OCI-LY7 (cell line): ENCODE data around the gene ANKS1B. TPM values are rescaled to one million over a fixed set of nuclear protein-coding genes. Genes with fewer than 3 reads are reported as not detected.

Experiments used
- Bru-seq: library from RNA; stranded (reverse); fragments of 400-500 nt; gene quantifications from one replicate; lab custom pipeline; 2021; lab: Mats Ljungman, UMichigan
- BruChase-seq, 2 experiments: library from RNA; stranded (reverse); fragments of 400-500 nt; gene quantifications; one replicate each; lab custom pipeline; 2021; lab: Mats Ljungman, UMichigan
- BruUV-seq: library from RNA; stranded (reverse); fragments of 400-500 nt; replicated peaks from 2 replicates; lab custom pipeline; 2021; lab: Mats Ljungman, UMichigan
- CTCF ChIA-PET: fragments of 300-600 bp; sonication (Branson Sonifier 250); formaldehyde crosslinking; loops from one replicate; lab custom pipeline; 2022; ENCODE audit warnings: antibody characterized with exemption; ENCODE audit not compliant: unreplicated experiment; lab: Charles Lee
- POLR2A ChIA-PET: fragments of 300-600 bp; sonication (Branson Sonifier 250); formaldehyde crosslinking; loops from one replicate; lab custom pipeline; 2022; ENCODE audit warnings: antibody characterized with exemption; lab: Charles Lee
- DNase-seq: peaks from one replicate; pipeline ENCODE4 v3.0.0-alpha.2; 2015; ENCODE audit warnings: low spot score
- H2AFZ ChIP-seq: fragments of 200-600 bp; sonication (generic), shearing (Covaris generic); 2 replicates; pipeline ENCODE4 v1.6.1; 2014; ENCODE audit warnings: mild to moderate bottlenecking, antibody characterized with exemption, low read length, moderate library complexity
- H3K27ac ChIP-seq: fragments of 200-600 bp; sonication (generic); 2 replicates; pipeline ENCODE4 v1.5.1; 2014; ENCODE audit warnings: mixed run types, low read depth, mild to moderate bottlenecking, moderate library complexity, low read length, inconsistent platforms; ENCODE audit not compliant: poor library complexity, severe bottlenecking
- H3K36me3 ChIP-seq: fragments of 200-600 bp; sonication (generic); 2 replicates; pipeline ENCODE4 v1.6.1; 2014; ENCODE audit warnings: mild to moderate bottlenecking, antibody characterized with exemption, low read length, moderate library complexity, mixed read lengths; ENCODE audit not compliant: insufficient read depth
- H3K4me1 ChIP-seq: fragments of 200-600 bp; sonication (generic); 2 replicates; pipeline ENCODE4 v1.5.1; 2014; ENCODE audit warnings: mild to moderate bottlenecking, low read length; ENCODE audit not compliant: insufficient read depth, poor library complexity, severe bottlenecking
- H3K4me2 ChIP-seq: fragments of 200-600 bp; sonication (generic); 2 replicates; pipeline ENCODE4 v1.6.1; 2014; ENCODE audit warnings: mild to moderate bottlenecking, low read length
- H3K4me3 ChIP-seq: fragments of 200-600 bp; sonication (generic); 2 replicates; pipeline ENCODE4 v1.5.1; 2014; ENCODE audit warnings: mild to moderate bottlenecking, low read depth, low read length; ENCODE audit not compliant: poor library complexity, severe bottlenecking
- H3K79me2 ChIP-seq: fragments of 200-600 bp; sonication (generic); 2 replicates; pipeline ENCODE4 v1.6.1; 2016; ENCODE audit warnings: low read depth, mild to moderate bottlenecking, low read length, moderate library complexity, mixed read lengths; ENCODE audit not compliant: insufficient read depth
- H3K9me2 ChIP-seq: fragments of 200-600 bp; sonication (generic); 2 replicates; pipeline ENCODE4 v1.6.1; 2016; ENCODE audit warnings: mild to moderate bottlenecking, low read length, mixed read lengths; ENCODE audit not compliant: insufficient read depth
- H3K9me3 ChIP-seq: fragments of 200-600 bp; sonication (generic); 2 replicates; pipeline ENCODE4 v1.6.1; 2014; ENCODE audit warnings: mild to moderate bottlenecking, mixed run types, low read length, mixed read lengths
- H4K20me1 ChIP-seq: fragments of 200-600 bp; sonication (generic); 2 replicates; pipeline ENCODE4 v1.6.1; 2014; ENCODE audit warnings: mild to moderate bottlenecking, antibody characterized with exemption, low read length, moderate library complexity, mixed read lengths; ENCODE audit not compliant: insufficient read depth
- CTCF ChIP-seq: fragments of 200-600 bp; sonication (generic); conservative IDR thresholded peaks from 2 replicates; pipeline ENCODE4 v1.5.1; 2014; ENCODE audit warnings: mild to moderate bottlenecking, antibody characterized with exemption, low read length, moderate library complexity, mixed read lengths
- EZH2phosphoT487 ChIP-seq: fragments of 200-600 bp; sonication (generic); IDR thresholded peaks from 2 replicates; pipeline ENCODE4 v1.6.1; 2018; ENCODE audit warnings: low read depth, borderline replicate concordance, mild to moderate bottlenecking, mixed run types, antibody characterized with exemption, low read length, moderate library complexity, mixed read lengths
- intact Hi-C: fragments of 100-400 bp; cut with micrococcal nuclease; formaldehyde crosslinking; loops from one replicate; pipeline ENCODE4 v1.10.0; 2022; ENCODE audit not compliant: unreplicated experiment
- long read RNA-seq: library from polyadenylated mRNA; stranded (forward); transcript quantifications from one replicate; pipeline ENCODE4 v2.0.0, GENCODE V29; 2022
- total RNA-seq, 2 experiments: library from RNA; depleted of rRNA in 1 of 2; stranded (reverse); fragments of >200 nt in 1 of 2; shearing (Covaris generic) in 1 of 2; gene quantifications; 2 replicates each; pipeline ENCODE4 v1.2.3, GENCODE V29; 2014 to 2022

Gene ANKS1B
- total RNA-seq (2014; rRNA removed; shearing (Covaris generic)) (2.0 and 2.9 TPM in 2 replicates), total RNA-seq (2022) (5.4 and 6.0 TPM in 2 replicates), Bru-seq, nascent RNA (percentile 38 among the genes with signal in this experiment), BruChase-seq, experiment 1, labeled RNA remaining after a 6-hour chase (percentile 35 among the genes with signal in this experiment), BruChase-seq, experiment 2, labeled RNA remaining after a 2-hour chase (percentile 39 among the genes with signal in this experiment)
- long read RNA-seq, partial matches to known transcripts: 0 of 3 reads
- long read RNA-seq, other reads (novel, unspliced or antisense): 3 of 3 reads

- ChIA-PET CTCF (no interaction called here), POLR2A (interaction anchor here (0.5 kb wide), 1 partner anchor 982 kb away, joined by 3 read pairs; no protein-coding TSS in a partner anchor)
- Histone ChIP-seq H3K36me3 (no peaks in the 10 kb centered on the region), H3K27ac (no peak within 1 kb of the TSS), H3K79me2 (no peaks in the 10 kb centered on the region), H4K20me1 (no peaks in the 10 kb centered on the region), H3K4me2 (peak within 1 kb of the TSS; percentile 45; the same call in 1 of the 2 replicates), H3K9me2 (no peaks in the 10 kb centered on the region), H2AFZ (no peak within 1 kb of the TSS), H3K9me3 (no peaks in the 10 kb centered on the region), H3K4me3 (peak within 1 kb of the TSS; percentile 26), H3K4me1 (no peaks in the 10 kb centered on the region)
- intact Hi-C loops: no loop called here
- no peak for TF ChIP-seq EZH2phosphoT487
- no peak for TF ChIP-seq CTCF
- DNase-seq: no peak
- no TSS peak for BruUV-seq
Measured at GRCh38 chr12:99984271-99985128, at the start of gene ANKS1B. Gene ANKS1B, minus strand, starts transcription at chr12:99984936. Its CDS starts 699 bp downstream, at chr12:99984237.

- BruUV-seq: no TSS peak
- no peaks in the 10 kb centered on the region for H4K20me1 ChIP-seq
- H3K4me1 ChIP-seq: no peaks in the 10 kb centered on the region
- H3K4me2 ChIP-seq: no peak overlapping the region
- no peak overlapping the region for H3K27ac ChIP-seq
- H3K9me2 ChIP-seq: no peaks in the 10 kb centered on the region
- H3K36me3 ChIP-seq: peaks cover 4% of the 10 kb centered on the region; the same call in 1 of the 2 replicates
- no peaks in the 10 kb centered on the region for H3K9me3 ChIP-seq
- POLR2A ChIA-PET: interaction anchor here (0.5 kb wide), 1 partner anchor 15 kb away, joined by 3 read pairs; no protein-coding TSS in a partner anchor
- TF ChIP-seq CTCF (no peak), EZH2phosphoT487 (no peak)
- intact Hi-C loops: no loop called here
- DNase-seq: no peak
- H3K79me2 ChIP-seq: no peaks in the 10 kb centered on the region
- no peak overlapping the region for H3K4me3 ChIP-seq
- CTCF ChIA-PET: no interaction called here
- no peak overlapping the region for H2AFZ ChIP-seq
Measured at GRCh38 chr12:100031836-100032235, 47.1 kb upstream of the ANKS1B start.
